HG03565 (cell line): Measurements from ENCODE around the gene GCM1.

Source experiments
- ATAC-seq: cut with Tn5 transposase; IDR thresholded peaks from one replicate; pipeline ENCODE4 v1.9.1; 2021; ENCODE audit warnings: mild to moderate bottlenecking, moderate library complexity; ENCODE audit not compliant: unreplicated experiment

The GCM1 gene

GRCh38 chr6:53111865-53112264 is 36.8 kb downstream of the GCM1 start:
- ATAC-seq = no peak

GRCh38 chr6:53109612-53110011 is 39.0 kb downstream of the GCM1 start:
- ATAC-seq = peak; percentile 81

- ATAC-seq = no peak
Observed at GRCh38 chr6:53107091-53107490, 41.5 kb downstream of the GCM1 start.

GRCh38 chr6:53104916-53105315 is 43.7 kb downstream of the GCM1 start:
- ATAC-seq = no peak

GRCh38 chr6:53103993-53104675 is 44.5 kb downstream of the GCM1 start:
- ATAC-seq = no peak

GRCh38 chr6:53101006-53101405 is 47.6 kb downstream of the GCM1 start:
- ATAC-seq = no peak

- ATAC-seq = no peak
Observed at GRCh38 chr6:53100561-53100960, 48.1 kb downstream of the GCM1 start.

- no peak for ATAC-seq
Observed at GRCh38 chr6:53095716-53096115, 52.9 kb downstream of the GCM1 start.

- no peak for ATAC-seq
Observed at GRCh38 chr6:53095270-53095669, 53.4 kb downstream of the GCM1 start.

- no peak for ATAC-seq
Observed at GRCh38 chr6:53090576-53090975, 58.1 kb downstream of the GCM1 start.

GRCh38 chr6:53089948-53090347 is 58.7 kb downstream of the GCM1 start:
- ATAC-seq = no peak

- no peak for ATAC-seq
Observed at GRCh38 chr6:53086302-53086701, 62.3 kb downstream of the GCM1 start.

- ATAC-seq = no peak
Observed at GRCh38 chr6:53080813-53081212, 67.8 kb downstream of the GCM1 start.
